HepG2 (cell line): ENCODE results near the gene MRPL48. TPM values are rescaled to one million over a fixed set of nuclear protein-coding genes. Genes with fewer than 3 reads are reported as not detected.

Source experiments
- CCDC6 ChIP-seq: sonication (generic); formaldehyde crosslinking; IDR thresholded peaks from 2 replicates; pipeline ENCODE4 v1.8.1; 2022; ENCODE audit warnings: mild to moderate bottlenecking, missing genetic modification reagents, moderate library complexity
- DNMT1 ChIP-seq: sonication (generic); formaldehyde crosslinking; IDR thresholded peaks from 2 replicates; pipeline ENCODE4 v1.5.1; 2020; ENCODE audit warnings: mild to moderate bottlenecking, missing genetic modification reagents
- ETV5 ChIP-seq: IDR thresholded peaks from 2 replicates; pipeline ENCODE4 v1.6.1; 2018; ENCODE audit warnings: missing biosample characterization, missing genetic modification reagents, inconsistent platforms, borderline replicate concordance
- HCFC1 ChIP-seq: fragments of 150-350 bp; IDR thresholded peaks from 2 replicates; pipeline ENCODE4 v1.6.1; 2014; ENCODE audit warnings: low read depth, low read length
- KDM5B ChIP-seq: sonication (generic); formaldehyde crosslinking; IDR thresholded peaks from 2 replicates; pipeline ENCODE4 v1.4.0; 2020; ENCODE audit warnings: missing genetic modification reagents, mild to moderate bottlenecking, borderline replicate concordance
- MED8 ChIP-seq: sonication (generic); formaldehyde crosslinking; IDR thresholded peaks from 2 replicates; pipeline ENCODE4 v1.8.1; 2023; ENCODE audit warnings: mild to moderate bottlenecking, missing genetic modification reagents; ENCODE audit not compliant: insufficient replicate concordance
- MEIS2 ChIP-seq: sonication (generic); formaldehyde crosslinking; IDR thresholded peaks from 2 replicates; pipeline ENCODE4 v1.9.0; 2021; ENCODE audit warnings: mild to moderate bottlenecking, missing genetic modification reagents
- MZF1 ChIP-seq: sonication (generic); formaldehyde crosslinking; IDR thresholded peaks from 2 replicates; pipeline ENCODE4 v1.8.1; 2023; ENCODE audit warnings: mild to moderate bottlenecking, missing genetic modification reagents, borderline replicate concordance
- RFX1 ChIP-seq: fragments of 450-650 bp; IDR thresholded peaks from 2 replicates; pipeline ENCODE4 v1.6.1; 2017
- RFXANK ChIP-seq: IDR thresholded peaks from 2 replicates; pipeline ENCODE4 v1.6.1; 2016
- SRSF1 ChIP-seq: fragments of 200-400 bp; formaldehyde crosslinking; optimal IDR thresholded peaks from 2 replicates; pipeline ENCODE3; 2017; ENCODE audit warnings: mild to moderate bottlenecking, low read depth, low read length, moderate library complexity
- SRSF9 ChIP-seq: fragments of 200-400 bp; formaldehyde crosslinking; IDR thresholded peaks from 2 replicates; pipeline ENCODE4 v1.6.1; 2018; ENCODE audit warnings: borderline replicate concordance, mild to moderate bottlenecking, low read depth, low read length; ENCODE audit not compliant: insufficient read depth, poor library complexity, severe bottlenecking
- STAG1 ChIP-seq: sonication (generic); formaldehyde crosslinking; IDR thresholded peaks from 2 replicates; pipeline ENCODE4 v1.4.0; 2020; ENCODE audit warnings: missing genetic modification reagents
- TBX3 ChIP-seq: fragments of 450-650 bp; IDR thresholded peaks from 2 replicates; pipeline ENCODE4 v1.6.1; 2017; ENCODE audit warnings: antibody characterized with exemption, mild to moderate bottlenecking, inconsistent platforms, borderline replicate concordance
- ZC3H13 ChIP-seq: sonication (generic); formaldehyde crosslinking; IDR thresholded peaks from 2 replicates; pipeline ENCODE4 v1.8.1; 2023; ENCODE audit warnings: mild to moderate bottlenecking, missing genetic modification reagents, moderate library complexity
- ZFP37 ChIP-seq: sonication (generic); formaldehyde crosslinking; IDR thresholded peaks from 2 replicates; pipeline ENCODE4 v1.4.0; 2020; ENCODE audit warnings: missing genetic modification reagents, borderline replicate concordance
- ZFP82 ChIP-seq: sonication (generic); formaldehyde crosslinking; IDR thresholded peaks from 2 replicates; pipeline ENCODE4 v1.5.1; 2020; ENCODE audit warnings: mild to moderate bottlenecking, missing genetic modification reagents, borderline replicate concordance
- ZNF260 ChIP-seq: sonication (generic); formaldehyde crosslinking; IDR thresholded peaks from 2 replicates; pipeline ENCODE4 v1.4.0; 2020; ENCODE audit warnings: missing genetic modification reagents, low read depth, mild to moderate bottlenecking, borderline replicate concordance
- ZNF431 ChIP-seq: sonication (generic); formaldehyde crosslinking; IDR thresholded peaks from 2 replicates; pipeline ENCODE4 v1.9.0; 2022; ENCODE audit warnings: missing genetic modification reagents, low read depth, mild to moderate bottlenecking, borderline replicate concordance
- ZSCAN20 ChIP-seq: sonication (generic); formaldehyde crosslinking; IDR thresholded peaks from 2 replicates; pipeline ENCODE4 v1.4.0; 2020; ENCODE audit warnings: missing genetic modification reagents, mild to moderate bottlenecking, borderline replicate concordance
- ZSCAN9 ChIP-seq: IDR thresholded peaks from 2 replicates; pipeline ENCODE4 v1.6.1; 2016; ENCODE audit warnings: borderline replicate concordance
- polyA plus RNA-seq, 8 experiments: library from polyadenylated mRNA; depleted of rRNA in 3 of 8; stranded (reverse) in 7 of 8; unstranded in 1 of 8; fragments of >200 nt; fragmentation: Illumina TruSeq in 4 of 8; extraction: Trizol in 4 of 8; gene quantifications; 2 replicates each; pipeline versions ENCODE4 v1.2.1 to v1.2.3, GENCODE V29; 2011 to 2016; ENCODE audit warnings: low read depth in 4 of 8, missing spikeins in 1 of 8, mixed read lengths in 1 of 8; ENCODE audit not compliant: insufficient read depth in 1 of 8
- total RNA-seq, 5 experiments: library from RNA; depleted of rRNA; stranded (reverse); fragments of >200 nt; fragmentation: Illumina TruSeq; extraction: Trizol; gene quantifications; 2 replicates each; pipeline ENCODE4 v1.2.3, GENCODE V29; 2016; ENCODE audit warnings: low read depth in 1 of 5
- TF ChIP-seq, protein P1 (sequence below): sonication (generic); formaldehyde crosslinking; IDR thresholded peaks from 2 replicates; pipeline ENCODE4 v1.5.1; 2020; ENCODE audit warnings: missing genetic modification reagents, mild to moderate bottlenecking, borderline replicate concordance
- TF ChIP-seq, protein P2 (sequence below): IDR thresholded peaks from 2 replicates; pipeline ENCODE4 v1.6.1; 2016; ENCODE audit warnings: mild to moderate bottlenecking
- TF ChIP-seq, protein P3 (sequence below): sonication (generic); formaldehyde crosslinking; IDR thresholded peaks from 2 replicates; pipeline ENCODE4 v1.5.1; 2020; ENCODE audit warnings: mild to moderate bottlenecking, missing genetic modification reagents, moderate library complexity
- TF ChIP-seq, protein P4 (sequence below): IDR thresholded peaks from 2 replicates; pipeline ENCODE4 v1.6.1; 2016; ENCODE audit warnings: missing compliant biosample characterization, missing genetic modification reagents, borderline replicate concordance

MRPL48 gene
- total and polyA plus RNA-seq, 2 of the 13 experiments (the other 11 are each of a cell fraction or from before 2014, with no cell fraction given): 61.2 to 67.9 TPM

DNA sequence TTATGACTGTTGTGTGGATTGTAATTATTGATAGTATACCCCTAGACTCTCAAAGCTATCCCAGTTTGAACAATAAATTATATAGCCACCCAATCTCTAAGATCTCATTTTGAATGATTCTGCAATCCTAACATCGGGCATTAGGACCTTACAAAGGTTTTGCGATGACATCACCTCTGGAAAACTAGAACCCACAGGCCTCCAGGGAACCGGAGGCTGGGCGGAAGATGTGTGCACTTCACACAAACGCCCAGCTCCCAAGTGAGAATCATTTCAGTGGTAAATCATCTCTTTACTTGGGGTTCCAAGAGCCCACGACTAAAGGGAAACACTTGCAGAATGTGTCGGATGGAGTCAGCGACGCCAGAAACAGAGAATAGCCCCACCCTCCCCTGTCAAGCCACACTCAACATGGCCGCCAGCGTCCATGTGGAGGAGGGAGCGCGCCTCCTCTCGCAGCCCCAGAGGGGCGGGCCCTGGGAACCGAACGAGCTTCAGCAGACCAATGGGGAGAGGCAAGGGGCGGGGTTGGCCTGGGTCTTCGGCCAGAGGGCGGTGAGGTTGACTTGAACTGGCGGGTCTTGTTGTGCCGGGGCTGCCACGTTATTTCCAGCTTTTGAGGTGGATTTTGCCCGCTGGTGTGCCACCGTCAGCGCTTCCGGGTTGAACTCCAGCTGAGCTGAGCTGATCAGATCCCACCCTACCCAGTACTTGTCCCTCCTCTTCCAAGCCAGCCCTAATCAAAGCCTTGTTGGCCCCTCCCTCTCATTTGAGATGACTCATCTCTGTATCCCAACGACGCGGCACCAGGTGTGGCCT, 8.4 kb upstream of the MRPL48 start (continued):
- TF ChIP-seq ZNF431 (CRISPR knock-in tag) (no peak), HCFC1 (peak; percentile 78), KDM5B (CRISPR knock-in tag) (no peak; the same call in 1 of the 2 replicates), ZC3H13 (no peak), ZSCAN9 (CRISPR knock-in tag) (0 out of 2 replicates have a peak, but pooled peaks have one; percentile 54), MED8 (CRISPR knock-in tag) (no peak), MZF1 (CRISPR knock-in tag) (no peak), SRSF9 (no peak), CCDC6 (CRISPR knock-in tag) (peak; percentile 3; the same call in 1 of the 2 replicates), ZNF260 (CRISPR knock-in tag) (no peak), MEIS2 (CRISPR knock-in tag) (no peak), SRSF1 (no peak), DNMT1 (no peak), ZFP37 (CRISPR knock-in tag) (no peak), RFXANK (CRISPR knock-in tag) (0 out of 2 replicates have a peak, but pooled peaks have one; percentile 43), RFX1 (no peak), TBX3 (0 out of 2 replicates have a peak, but pooled peaks have one; percentile 11), ZSCAN20 (CRISPR knock-in tag) (no peak), STAG1 (CRISPR knock-in tag) (no peak), ETV5 (CRISPR knock-in tag) (peak; percentile 16; the same call in 1 of the 2 replicates), ZFP82 (CRISPR knock-in tag) (peak; percentile 60; the same call in 1 of the 2 replicates)
- TF ChIP-seq, protein P1, sequence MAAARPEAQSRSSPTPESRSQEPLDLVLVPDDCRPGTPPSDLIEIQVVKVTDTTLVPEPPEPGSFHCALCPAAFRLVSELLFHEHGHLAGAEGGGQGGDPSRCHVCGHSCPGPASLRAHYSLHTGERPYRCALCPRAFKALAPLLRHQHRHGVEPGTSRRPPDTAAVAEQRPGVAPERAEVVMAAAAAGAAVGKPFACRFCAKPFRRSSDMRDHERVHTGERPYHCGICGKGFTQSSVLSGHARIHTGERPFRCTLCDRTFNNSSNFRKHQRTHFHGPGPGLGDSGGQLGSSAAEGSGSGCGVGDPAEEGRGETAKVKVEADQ (CRISPR knock-in tag): 0 out of 2 replicates have a peak, but pooled peaks have one; percentile 41
- TF ChIP-seq, protein P2, sequence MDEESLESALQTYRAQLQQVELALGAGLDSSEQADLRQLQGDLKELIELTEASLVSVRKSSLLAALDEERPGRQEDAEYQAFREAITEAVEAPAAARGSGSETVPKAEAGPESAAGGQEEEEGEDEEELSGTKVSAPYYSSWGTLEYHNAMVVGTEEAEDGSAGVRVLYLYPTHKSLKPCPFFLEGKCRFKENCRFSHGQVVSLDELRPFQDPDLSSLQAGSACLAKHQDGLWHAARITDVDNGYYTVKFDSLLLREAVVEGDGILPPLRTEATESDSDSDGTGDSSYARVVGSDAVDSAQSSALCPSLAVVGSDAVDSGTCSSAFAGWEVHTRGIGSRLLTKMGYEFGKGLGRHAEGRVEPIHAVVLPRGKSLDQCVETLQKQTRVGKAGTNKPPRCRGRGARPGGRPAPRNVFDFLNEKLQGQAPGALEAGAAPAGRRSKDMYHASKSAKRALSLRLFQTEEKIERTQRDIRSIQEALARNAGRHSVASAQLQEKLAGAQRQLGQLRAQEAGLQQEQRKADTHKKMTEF (CRISPR knock-in tag): peak; percentile 61; the same call in 1 of the 2 replicates
- TF ChIP-seq, protein P3, sequence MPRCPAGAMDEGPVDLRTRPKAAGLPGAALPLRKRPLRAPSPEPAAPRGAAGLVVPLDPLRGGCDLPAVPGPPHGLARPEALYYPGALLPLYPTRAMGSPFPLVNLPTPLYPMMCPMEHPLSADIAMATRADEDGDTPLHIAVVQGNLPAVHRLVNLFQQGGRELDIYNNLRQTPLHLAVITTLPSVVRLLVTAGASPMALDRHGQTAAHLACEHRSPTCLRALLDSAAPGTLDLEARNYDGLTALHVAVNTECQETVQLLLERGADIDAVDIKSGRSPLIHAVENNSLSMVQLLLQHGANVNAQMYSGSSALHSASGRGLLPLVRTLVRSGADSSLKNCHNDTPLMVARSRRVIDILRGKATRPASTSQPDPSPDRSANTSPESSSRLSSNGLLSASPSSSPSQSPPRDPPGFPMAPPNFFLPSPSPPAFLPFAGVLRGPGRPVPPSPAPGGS (CRISPR knock-in tag): peak; percentile 63; the same call in 1 of the 2 replicates
- TF ChIP-seq, protein P4, sequence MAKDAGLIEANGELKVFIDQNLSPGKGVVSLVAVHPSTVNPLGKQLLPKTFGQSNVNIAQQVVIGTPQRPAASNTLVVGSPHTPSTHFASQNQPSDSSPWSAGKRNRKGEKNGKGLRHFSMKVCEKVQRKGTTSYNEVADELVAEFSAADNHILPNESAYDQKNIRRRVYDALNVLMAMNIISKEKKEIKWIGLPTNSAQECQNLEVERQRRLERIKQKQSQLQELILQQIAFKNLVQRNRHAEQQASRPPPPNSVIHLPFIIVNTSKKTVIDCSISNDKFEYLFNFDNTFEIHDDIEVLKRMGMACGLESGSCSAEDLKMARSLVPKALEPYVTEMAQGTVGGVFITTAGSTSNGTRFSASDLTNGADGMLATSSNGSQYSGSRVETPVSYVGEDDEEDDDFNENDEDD (CRISPR knock-in tag): peak; percentile 83; the same call in 1 of the 2 replicates
